HEK293 (cell line): ENCODE measurements around the gene LAG3.

Experiments
- EGR2 ChIP-seq: fragments of 450-650 bp; formaldehyde crosslinking; IDR thresholded peaks from 2 replicates; pipeline ENCODE4 v1.5.1; 2016; ENCODE audit warnings: low read depth, missing biosample characterization, missing genetic modification characterization
- GLIS1 ChIP-seq: fragments of 450-650 bp; formaldehyde crosslinking; IDR thresholded peaks from 2 replicates; pipeline ENCODE4 v1.5.1; 2016; ENCODE audit warnings: missing biosample characterization, missing genetic modification characterization
- GLIS2 ChIP-seq: fragments of 450-650 bp; formaldehyde crosslinking; IDR thresholded peaks from 2 replicates; pipeline ENCODE4 v1.5.1; 2016; ENCODE audit warnings: missing biosample characterization, missing genetic modification characterization
- INSM2 ChIP-seq: fragments of 450-650 bp; formaldehyde crosslinking; IDR thresholded peaks from 2 replicates; pipeline ENCODE4 v1.5.1; 2016; ENCODE audit warnings: missing biosample characterization, missing genetic modification characterization
- KLF8 ChIP-seq: fragments of 450-650 bp; formaldehyde crosslinking; IDR thresholded peaks from 2 replicates; pipeline ENCODE4 v1.5.1; 2016; ENCODE audit warnings: missing biosample characterization, missing genetic modification characterization
- OVOL3 ChIP-seq: fragments of 450-650 bp; formaldehyde crosslinking; IDR thresholded peaks from 2 replicates; pipeline ENCODE4 v1.5.1; 2016; ENCODE audit warnings: missing biosample characterization, missing genetic modification characterization
- PRDM6 ChIP-seq: fragments of 450-650 bp; formaldehyde crosslinking; IDR thresholded peaks from 2 replicates; pipeline ENCODE4 v1.5.1; 2017; ENCODE audit warnings: missing biosample characterization, missing genetic modification characterization
- TSHZ1 ChIP-seq: fragments of 450-650 bp; formaldehyde crosslinking; IDR thresholded peaks from 2 replicates; pipeline ENCODE4 v1.5.1; 2016; ENCODE audit warnings: missing biosample characterization, missing genetic modification characterization, borderline replicate concordance
- ZBTB1 ChIP-seq: fragments of 450-650 bp; formaldehyde crosslinking; IDR thresholded peaks from 2 replicates; pipeline ENCODE4 v1.5.1; 2016; ENCODE audit warnings: missing biosample characterization, missing genetic modification characterization
- ZBTB11 ChIP-seq: fragments of 450-650 bp; formaldehyde crosslinking; conservative IDR thresholded peaks from 2 replicates; pipeline ENCODE4 v1.5.1; 2016; ENCODE audit warnings: low read depth, missing biosample characterization, missing genetic modification characterization
- ZIC2 ChIP-seq: fragments of 450-650 bp; formaldehyde crosslinking; IDR thresholded peaks from 2 replicates; pipeline ENCODE4 v1.5.1; 2016; ENCODE audit warnings: missing biosample characterization, missing genetic modification characterization
- ZNF112 ChIP-seq: fragments of 450-650 bp; formaldehyde crosslinking; IDR thresholded peaks from 2 replicates; pipeline ENCODE4 v1.5.0; 2017; ENCODE audit warnings: missing biosample characterization, missing genetic modification characterization
- ZNF132 ChIP-seq: fragments of 450-650 bp; formaldehyde crosslinking; IDR thresholded peaks from 2 replicates; pipeline ENCODE4 v1.5.1; 2017; ENCODE audit warnings: missing biosample characterization, missing genetic modification characterization, borderline replicate concordance
- ZNF169 ChIP-seq: fragments of 450-650 bp; formaldehyde crosslinking; IDR thresholded peaks from 2 replicates; pipeline ENCODE4 v1.5.1; 2016; ENCODE audit warnings: missing biosample characterization, missing genetic modification characterization
- ZNF175 ChIP-seq: fragments of 450-650 bp; formaldehyde crosslinking; IDR thresholded peaks from 2 replicates; pipeline ENCODE4 v1.5.1; 2016; ENCODE audit warnings: missing biosample characterization, missing genetic modification characterization
- ZNF341 ChIP-seq: fragments of 450-650 bp; formaldehyde crosslinking; IDR thresholded peaks from 2 replicates; pipeline ENCODE4; 2016; ENCODE audit warnings: low read depth, missing biosample characterization, missing genetic modification characterization
- ZNF366 ChIP-seq: fragments of 450-650 bp; formaldehyde crosslinking; conservative IDR thresholded peaks from 2 replicates; pipeline ENCODE4 v1.5.1; 2016; ENCODE audit warnings: missing biosample characterization, missing genetic modification characterization
- ZNF449 ChIP-seq: fragments of 450-650 bp; formaldehyde crosslinking; IDR thresholded peaks from 2 replicates; pipeline ENCODE4 v1.5.1; 2017; ENCODE audit warnings: missing biosample characterization, mild to moderate bottlenecking, missing genetic modification characterization, moderate library complexity
- ZNF544 ChIP-seq: fragments of 450-650 bp; formaldehyde crosslinking; IDR thresholded peaks from 2 replicates; pipeline ENCODE4 v1.5.0; 2017; ENCODE audit warnings: missing biosample characterization, missing genetic modification characterization
- ZNF555 ChIP-seq: fragments of 450-650 bp; formaldehyde crosslinking; conservative IDR thresholded peaks from 2 replicates; pipeline ENCODE4 v1.5.1; 2017; ENCODE audit warnings: missing biosample characterization, mild to moderate bottlenecking, missing genetic modification characterization, inconsistent platforms
- ZNF580 ChIP-seq: fragments of 450-650 bp; formaldehyde crosslinking; IDR thresholded peaks from 2 replicates; pipeline ENCODE4 v1.5.1; 2016; ENCODE audit warnings: missing biosample characterization, missing genetic modification characterization
- ZNF621 ChIP-seq: fragments of 450-650 bp; formaldehyde crosslinking; IDR thresholded peaks from 2 replicates; pipeline ENCODE4 v1.5.1; 2017; ENCODE audit warnings: missing biosample characterization, missing genetic modification characterization
- ZNF701 ChIP-seq: fragments of 450-650 bp; formaldehyde crosslinking; IDR thresholded peaks from 2 replicates; pipeline ENCODE4 v1.5.1; 2016; ENCODE audit warnings: missing biosample characterization, missing genetic modification characterization
- ZNF704 ChIP-seq: fragments of 450-650 bp; formaldehyde crosslinking; IDR thresholded peaks from 2 replicates; pipeline ENCODE4 v1.5.1; 2016; ENCODE audit warnings: missing biosample characterization, missing genetic modification characterization
- ZNF707 ChIP-seq: fragments of 450-650 bp; formaldehyde crosslinking; IDR thresholded peaks from 2 replicates; pipeline ENCODE4 v1.5.1; 2016; ENCODE audit warnings: missing biosample characterization, missing genetic modification characterization
- ZNF776 ChIP-seq: fragments of 450-650 bp; formaldehyde crosslinking; IDR thresholded peaks from 2 replicates; pipeline ENCODE4 v1.5.0; 2017; ENCODE audit warnings: missing biosample characterization, missing genetic modification characterization, borderline replicate concordance

LAG3 gene

GRCh38 chr12:6821591-6822425, 49.5 kb downstream of the LAG3 start, which contains the start of gene GPR162 (continued):
- TF ChIP-seq INSM2 (tag by site-specific recombination) (no peak), ZIC2 (tag by site-specific recombination) (peak; percentile 92), ZNF112 (tag by site-specific recombination) (no peak), TSHZ1 (tag by site-specific recombination) (no peak), ZNF701 (tag by site-specific recombination) (no peak), EGR2 (tag by site-specific recombination) (peak; percentile 67), GLIS2 (tag by site-specific recombination) (peak; percentile 90), ZNF341 (tag by site-specific recombination) (peak; percentile 65; the same call in 1 of the 2 replicates), ZNF132 (tag by site-specific recombination) (no peak), OVOL3 (tag by site-specific recombination) (no peak), ZNF449 (tag by site-specific recombination) (no peak), ZNF169 (tag by site-specific recombination) (no peak), ZNF366 (tag by site-specific recombination) (peak; percentile 90), ZNF776 (tag by site-specific recombination) (no peak), ZNF704 (no peak), ZNF707 (tag by site-specific recombination) (no peak), ZNF544 (tag by site-specific recombination) (no peak), ZNF580 (tag by site-specific recombination) (no peak), ZBTB11 (tag by site-specific recombination) (no peak), PRDM6 (tag by site-specific recombination) (no peak), ZNF175 (tag by site-specific recombination) (no peak), ZBTB1 (tag by site-specific recombination) (no peak), ZNF621 (no peak), ZNF555 (tag by site-specific recombination) (no peak), GLIS1 (peak; percentile 38; the same call in 1 of the 2 replicates), KLF8 (peak; percentile 16; the same call in 1 of the 2 replicates)
